ENCODE data around the gene KLRC2. TPM values are rescaled to one million over a fixed set of nuclear protein-coding genes. Genes with fewer than 3 reads are reported as not detected.

The KLRC2 gene
- total RNA-seq, 1 donor, result not detected

GRCh38 chr12:10386857-10387256, 49.0 kb downstream of the KLRC2 start:
- no peak overlapping the region for H3K4me3 ChIP-seq (ENCODE audit: low read depth, low read length)
- no peak for DNase-seq (ENCODE audit: low read depth)
- no peak for TF ChIP-seq CTCF (IDR thresholded peaks at IDR 0.05; ENCODE audit: insufficient read depth, low read length)

GRCh38 chr12:10385166-10385613, 50.6 kb downstream of the KLRC2 start:
- TF ChIP-seq CTCF (IDR thresholded peaks at IDR 0.05; ENCODE audit: insufficient read depth, low read length), result no peak
- H3K4me3 ChIP-seq (ENCODE audit: low read depth, low read length), result no peak overlapping the region
- DNase-seq (ENCODE audit: low read depth), result peak; percentile 64

- no peak overlapping the region for H3K4me3 ChIP-seq (ENCODE audit: low read depth, low read length)
- no peak for DNase-seq (ENCODE audit: low read depth)
- TF ChIP-seq CTCF (IDR thresholded peaks at IDR 0.05; ENCODE audit: insufficient read depth, low read length), result no peak
Measured at GRCh38 chr12:10384191-10384590, 51.6 kb downstream of the KLRC2 start.

- no peak for TF ChIP-seq CTCF (IDR thresholded peaks at IDR 0.05; ENCODE audit: insufficient read depth, low read length)
- DNase-seq (ENCODE audit: low read depth), result no peak
- H3K4me3 ChIP-seq (ENCODE audit: low read depth, low read length), result no peak overlapping the region
Measured at GRCh38 chr12:10381928-10382628, 53.7 kb downstream of the KLRC2 start.

Other genes starting within 250 kb of the KLRC2 start
- gene GABARAPL1, start 223.1 kb downstream of the KLRC2 start, total RNA-seq (ENCODE audit: low replicate concordance), result 26.3 and 82.4 TPM in 2 replicates
- gene KLRD1, start 128.1 kb downstream of the KLRC2 start, total RNA-seq (ENCODE audit: low replicate concordance), result 0.16 and 0.45 TPM in 2 replicates
- gene KLRK1, start 46.0 kb downstream of the KLRC2 start, total RNA-seq (ENCODE audit: low replicate concordance), result not detected in 2 replicates
- gene KLRC4, start 26.3 kb downstream of the KLRC2 start, total RNA-seq (ENCODE audit: low replicate concordance), result not detected in 2 replicates
- gene KLRC3, start 15.4 kb downstream of the KLRC2 start, total RNA-seq (ENCODE audit: low replicate concordance), result not detected in 2 replicates
- not detected in 2 replicates for gene KLRC1, start 17.4 kb upstream of the KLRC2 start, total RNA-seq (ENCODE audit: low replicate concordance)
- 7.1 and 9.2 TPM in 2 replicates for gene EIF2S3B, start 69.9 kb upstream of the KLRC2 start, total RNA-seq (ENCODE audit: low replicate concordance)
- gene MAGOHB, start 177.6 kb upstream of the KLRC2 start, total RNA-seq (ENCODE audit: low replicate concordance), result 31.7 and 36.6 TPM in 2 replicates
- 0.27 TPM in 1 of 2 replicates, not detected in the other for gene STYK1, start 238.0 kb upstream of the KLRC2 start, total RNA-seq (ENCODE audit: low replicate concordance)